Measurements from ENCODE around the gene NIPAL1. TPM values are rescaled to one million over a fixed set of nuclear protein-coding genes. Genes with fewer than 3 reads are reported as not detected.

The NIPAL1 gene
- total RNA-seq, 1 donor from 2014 or later = 0.32 TPM

DNA sequence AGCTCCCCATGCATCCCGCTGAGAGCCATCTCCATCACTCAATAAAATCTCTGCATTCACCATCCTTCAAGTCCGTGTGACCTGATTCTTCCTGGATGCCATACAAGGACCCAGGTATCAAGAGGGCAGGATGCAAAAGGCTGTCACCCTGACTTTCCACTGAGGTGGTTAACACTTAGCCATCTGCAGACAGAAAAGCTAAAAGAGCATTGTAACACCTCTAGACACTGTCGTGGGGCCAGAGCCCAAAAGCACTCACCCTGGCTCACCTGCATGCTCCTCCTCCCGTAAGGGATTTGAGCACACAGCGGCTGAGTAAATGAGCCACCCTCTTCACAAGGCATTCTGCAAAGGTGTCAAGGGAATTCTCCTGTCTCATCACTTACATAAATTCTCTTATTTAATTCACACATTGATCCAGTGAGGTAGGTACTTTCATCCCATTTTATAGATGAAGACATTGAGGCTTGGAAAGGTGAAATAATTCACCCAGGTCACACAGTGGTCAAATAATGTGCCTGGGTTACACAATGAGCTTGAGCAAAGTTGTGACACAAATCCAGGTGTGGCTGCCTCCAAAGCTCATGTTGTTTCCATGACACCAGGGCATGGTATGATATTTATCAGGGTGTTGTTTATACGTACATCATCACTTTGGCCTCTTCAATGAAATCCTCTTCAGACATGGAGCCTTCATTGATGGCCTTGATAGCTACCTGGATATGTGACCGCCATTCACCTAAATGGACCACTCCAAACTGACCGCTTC, 69.4 kb downstream of the NIPAL1 start:
- Mint-ChIP-seq H3K36me3 (ENCODE audit: low read depth) (no peaks in the 10 kb centered on the region), H3K4me3 (ENCODE audit: unreplicated experiment) (no peak overlapping the region), H3K4me1 (ENCODE audit: low read depth) (peaks cover 3% of the 10 kb centered on the region), H3K27me3 (ENCODE audit: low read depth) (peaks cover 15% of the 10 kb centered on the region), H3K27ac (ENCODE audit: unreplicated experiment) (no peak overlapping the region), H3K9me3 (ENCODE audit: low read depth) (no peaks in the 10 kb centered on the region)
- no peak for DNase-seq (ENCODE audit: low spot score)
- TF ChIP-seq, protein P1, sequence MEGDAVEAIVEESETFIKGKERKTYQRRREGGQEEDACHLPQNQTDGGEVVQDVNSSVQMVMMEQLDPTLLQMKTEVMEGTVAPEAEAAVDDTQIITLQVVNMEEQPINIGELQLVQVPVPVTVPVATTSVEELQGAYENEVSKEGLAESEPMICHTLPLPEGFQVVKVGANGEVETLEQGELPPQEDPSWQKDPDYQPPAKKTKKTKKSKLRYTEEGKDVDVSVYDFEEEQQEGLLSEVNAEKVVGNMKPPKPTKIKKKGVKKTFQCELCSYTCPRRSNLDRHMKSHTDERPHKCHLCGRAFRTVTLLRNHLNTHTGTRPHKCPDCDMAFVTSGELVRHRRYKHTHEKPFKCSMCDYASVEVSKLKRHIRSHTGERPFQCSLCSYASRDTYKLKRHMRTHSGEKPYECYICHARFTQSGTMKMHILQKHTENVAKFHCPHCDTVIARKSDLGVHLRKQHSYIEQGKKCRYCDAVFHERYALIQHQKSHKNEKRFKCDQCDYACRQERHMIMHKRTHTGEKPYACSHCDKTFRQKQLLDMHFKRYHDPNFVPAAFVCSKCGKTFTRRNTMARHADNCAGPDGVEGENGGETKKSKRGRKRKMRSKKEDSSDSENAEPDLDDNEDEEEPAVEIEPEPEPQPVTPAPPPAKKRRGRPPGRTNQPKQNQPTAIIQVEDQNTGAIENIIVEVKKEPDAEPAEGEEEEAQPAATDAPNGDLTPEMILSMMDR (IDR thresholded peaks at IDR 0.05) = no peak

Other genes starting within 250 kb of the NIPAL1 start
- gene CORIN, start 178.7 kb upstream of the NIPAL1 start, total RNA-seq = 1.9 to 4.4 TPM (median 2.1 TPM) in 3 replicates
- 10.7 to 22.5 TPM (median 11.9 TPM) in 3 replicates for gene NFXL1, start 102.2 kb upstream of the NIPAL1 start, total RNA-seq
- gene CNGA1, start 91 bp upstream of the NIPAL1 start, total RNA-seq = not detected in 3 replicates
- gene TXK, start 117.5 kb downstream of the NIPAL1 start, total RNA-seq = 0.22 TPM in 1 of 3 replicates, not detected in the others

Measured in chondrocyte (in vitro differentiated cells).